Spleen (tissue), 7 donors: ENCODE results near the gene SLC9C2.
"Not testable (repeated sequence)": the region's sequence is repeated elsewhere in the genome, so short reads cannot be mapped to it uniquely, and the experiment has no call there.

Experiments
- CTCF ChIP-seq, 11 experiments: fragments of 200-600 bp in 7 of 11; fragments of 450-650 bp in 4 of 11; sonication (generic) in 4 of 11; IDR thresholded peaks in 8 of 11; conservative IDR thresholded peaks in 3 of 11; 1 replicate in 7 of 11; 2 replicates in 4 of 11; pipeline versions ENCODE4 v1.4.0 to v1.8.0; 2016 to 2021; ENCODE audit warnings: antibody characterized with exemption in 11 of 11, inconsistent platforms in 4 of 11, mild to moderate bottlenecking in 1 of 11
- POLR2A ChIP-seq, 3 donors: fragments of 450-650 bp; IDR thresholded peaks; one replicate each; pipeline ENCODE4 v1.5.1; 2017; ENCODE audit warnings: antibody characterized with exemption in 3 of 3, mild to moderate bottlenecking in 1 of 3
- POLR2AphosphoS5 ChIP-seq, 3 donors: sonication (generic); formaldehyde crosslinking; IDR thresholded peaks; one replicate each; pipeline ENCODE4 v1.5.1; 2017; ENCODE audit warnings: antibody characterized with exemption in 3 of 3
- donor health status: DM: no; HTN: no; CAD: no; lungs with moderate emphysema.
- donor health status: DM: no; HTN: no; CAD: no.
- donor health status: DM: no; HTN: no; CAD: no.

- TF ChIP-seq CTCF (IDR thresholded peaks at IDR 0.05 in 8 of 11, conservative IDR thresholded peaks at IDR 0.05 in 3 of 11); POLR2AphosphoS5 (IDR thresholded peaks at IDR 0.05); POLR2A (IDR thresholded peaks at IDR 0.05): not testable (repeated sequence)
Observed at GRCh38 chr1:173493125-173493524, 109.7 kb downstream of the SLC9C2 start.
